ENCODE data around the gene TNK1.

DNA sequence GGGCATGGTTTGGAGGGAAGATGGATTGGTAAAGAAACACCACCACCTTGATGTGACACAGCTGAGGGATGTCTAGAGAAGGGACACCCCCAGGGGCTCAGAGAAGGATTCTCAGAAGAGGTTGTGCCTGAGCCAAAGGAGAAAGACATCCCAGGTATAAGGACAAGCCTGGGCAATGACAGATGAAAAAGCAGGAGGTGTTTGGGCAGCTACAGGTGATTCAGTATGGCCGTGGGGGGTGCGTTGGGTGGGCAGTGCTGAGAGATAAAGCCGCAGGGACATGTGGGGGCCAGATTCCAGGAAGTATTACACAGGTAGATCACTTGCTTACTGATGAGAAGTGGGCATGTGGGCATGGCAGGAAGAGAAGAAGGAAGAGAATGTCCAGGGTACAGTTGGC, 19.0 kb upstream of the TNK1 start:
- TF ChIP-seq, protein P1, sequence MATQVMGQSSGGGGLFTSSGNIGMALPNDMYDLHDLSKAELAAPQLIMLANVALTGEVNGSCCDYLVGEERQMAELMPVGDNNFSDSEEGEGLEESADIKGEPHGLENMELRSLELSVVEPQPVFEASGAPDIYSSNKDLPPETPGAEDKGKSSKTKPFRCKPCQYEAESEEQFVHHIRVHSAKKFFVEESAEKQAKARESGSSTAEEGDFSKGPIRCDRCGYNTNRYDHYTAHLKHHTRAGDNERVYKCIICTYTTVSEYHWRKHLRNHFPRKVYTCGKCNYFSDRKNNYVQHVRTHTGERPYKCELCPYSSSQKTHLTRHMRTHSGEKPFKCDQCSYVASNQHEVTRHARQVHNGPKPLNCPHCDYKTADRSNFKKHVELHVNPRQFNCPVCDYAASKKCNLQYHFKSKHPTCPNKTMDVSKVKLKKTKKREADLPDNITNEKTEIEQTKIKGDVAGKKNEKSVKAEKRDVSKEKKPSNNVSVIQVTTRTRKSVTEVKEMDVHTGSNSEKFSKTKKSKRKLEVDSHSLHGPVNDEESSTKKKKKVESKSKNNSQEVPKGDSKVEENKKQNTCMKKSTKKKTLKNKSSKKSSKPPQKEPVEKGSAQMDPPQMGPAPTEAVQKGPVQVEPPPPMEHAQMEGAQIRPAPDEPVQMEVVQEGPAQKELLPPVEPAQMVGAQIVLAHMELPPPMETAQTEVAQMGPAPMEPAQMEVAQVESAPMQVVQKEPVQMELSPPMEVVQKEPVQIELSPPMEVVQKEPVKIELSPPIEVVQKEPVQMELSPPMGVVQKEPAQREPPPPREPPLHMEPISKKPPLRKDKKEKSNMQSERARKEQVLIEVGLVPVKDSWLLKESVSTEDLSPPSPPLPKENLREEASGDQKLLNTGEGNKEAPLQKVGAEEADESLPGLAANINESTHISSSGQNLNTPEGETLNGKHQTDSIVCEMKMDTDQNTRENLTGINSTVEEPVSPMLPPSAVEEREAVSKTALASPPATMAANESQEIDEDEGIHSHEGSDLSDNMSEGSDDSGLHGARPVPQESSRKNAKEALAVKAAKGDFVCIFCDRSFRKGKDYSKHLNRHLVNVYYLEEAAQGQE (IDR thresholded peaks at IDR 0.05; ENCODE audit: insufficient read depth in 1 of 2, low read depth in 2 of 2, low read length in 2 of 2), result no peak
- no peak for TF ChIP-seq POLR2AphosphoS5 (IDR thresholded peaks at IDR 0.05; ENCODE audit: low read depth, low read length)
- no peak for TF ChIP-seq TAF1 (IDR thresholded peaks at IDR 0.05; ENCODE audit: borderline replicate concordance, insufficient read depth, low read length)

Measured in PFSK-1 (cell line).